HG03159 (cell line): ENCODE results near the gene OBSCN.

Experiments used
- ATAC-seq: cut with Tn5 transposase; IDR thresholded peaks from one replicate; pipeline ENCODE4 v1.9.1; 2021; ENCODE audit warnings: mild to moderate bottlenecking, moderate library complexity; ENCODE audit not compliant: unreplicated experiment

Gene OBSCN

DNA sequence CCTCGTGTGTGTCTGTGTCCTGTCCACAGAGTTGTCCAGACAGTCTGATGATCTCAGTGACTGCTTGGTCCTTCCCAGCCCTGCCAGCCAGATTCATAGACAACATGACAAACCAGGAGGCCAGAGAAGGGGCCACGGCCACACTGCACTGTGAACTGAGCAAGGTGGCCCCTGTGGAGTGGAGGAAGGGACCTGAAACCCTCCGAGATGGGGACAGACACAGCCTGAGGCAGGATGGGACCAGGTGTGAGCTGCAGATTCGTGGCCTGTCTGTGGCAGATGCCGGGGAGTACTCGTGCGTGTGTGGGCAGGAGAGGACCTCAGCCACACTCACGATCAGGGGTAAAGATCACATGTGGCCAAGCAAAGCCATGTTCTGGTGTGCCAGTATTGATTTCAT, 96.4 kb downstream of the OBSCN start:
- ATAC-seq, result no peak

DNA sequence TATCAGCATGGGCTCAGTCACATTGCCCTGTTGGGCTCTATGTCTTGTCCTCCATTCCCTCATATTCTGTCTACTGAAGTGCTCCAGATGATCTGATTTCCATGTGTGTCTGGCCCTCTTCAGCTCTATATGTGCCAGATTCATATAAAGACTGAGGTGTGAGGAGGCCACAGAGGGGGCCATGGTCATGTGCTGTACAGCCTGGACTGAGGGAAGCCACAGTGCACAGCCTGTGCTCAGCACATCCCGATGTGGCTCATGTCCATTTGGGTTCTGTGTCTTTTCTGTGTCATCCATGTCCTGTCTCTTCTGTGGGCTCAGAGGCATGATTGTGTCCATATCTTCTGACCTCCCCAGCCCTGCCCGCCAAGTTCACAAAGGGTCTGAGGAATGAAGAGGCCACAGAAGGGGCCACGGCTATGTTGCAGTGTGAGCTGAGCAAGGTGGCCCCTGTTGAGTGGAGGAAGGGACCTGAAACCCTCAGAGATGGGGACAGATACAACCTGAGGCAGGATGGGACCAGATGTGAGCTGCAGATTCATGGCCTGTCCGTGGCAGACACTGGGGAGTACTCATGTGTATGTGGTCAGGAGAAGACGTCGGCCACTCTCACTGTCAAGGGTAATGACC, 97.0 kb downstream of the OBSCN start:
- ATAC-seq, result no peak

DNA sequence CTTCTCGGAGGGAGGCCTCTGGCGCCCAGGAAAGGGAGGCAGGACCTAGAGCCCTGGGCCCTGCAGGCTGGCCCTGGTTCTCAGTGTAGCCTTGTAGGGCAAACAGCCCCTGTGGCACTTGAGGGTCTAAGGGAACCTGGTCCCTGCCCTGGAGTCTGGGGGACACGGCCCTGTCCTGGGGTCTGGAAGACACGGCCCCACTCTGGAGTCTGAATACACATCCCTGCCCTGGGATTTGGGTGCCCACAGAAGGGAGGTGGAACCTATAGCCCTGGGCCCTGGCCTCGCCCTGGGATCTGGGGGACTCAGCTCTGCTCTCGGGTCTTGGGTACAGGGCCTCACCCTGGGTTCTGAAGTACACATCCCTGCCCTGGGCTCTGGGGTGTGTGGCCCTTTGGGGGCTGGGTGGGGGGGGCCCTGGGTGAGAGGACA, 97.9 kb downstream of the OBSCN start:
- ATAC-seq, result no peak

DNA sequence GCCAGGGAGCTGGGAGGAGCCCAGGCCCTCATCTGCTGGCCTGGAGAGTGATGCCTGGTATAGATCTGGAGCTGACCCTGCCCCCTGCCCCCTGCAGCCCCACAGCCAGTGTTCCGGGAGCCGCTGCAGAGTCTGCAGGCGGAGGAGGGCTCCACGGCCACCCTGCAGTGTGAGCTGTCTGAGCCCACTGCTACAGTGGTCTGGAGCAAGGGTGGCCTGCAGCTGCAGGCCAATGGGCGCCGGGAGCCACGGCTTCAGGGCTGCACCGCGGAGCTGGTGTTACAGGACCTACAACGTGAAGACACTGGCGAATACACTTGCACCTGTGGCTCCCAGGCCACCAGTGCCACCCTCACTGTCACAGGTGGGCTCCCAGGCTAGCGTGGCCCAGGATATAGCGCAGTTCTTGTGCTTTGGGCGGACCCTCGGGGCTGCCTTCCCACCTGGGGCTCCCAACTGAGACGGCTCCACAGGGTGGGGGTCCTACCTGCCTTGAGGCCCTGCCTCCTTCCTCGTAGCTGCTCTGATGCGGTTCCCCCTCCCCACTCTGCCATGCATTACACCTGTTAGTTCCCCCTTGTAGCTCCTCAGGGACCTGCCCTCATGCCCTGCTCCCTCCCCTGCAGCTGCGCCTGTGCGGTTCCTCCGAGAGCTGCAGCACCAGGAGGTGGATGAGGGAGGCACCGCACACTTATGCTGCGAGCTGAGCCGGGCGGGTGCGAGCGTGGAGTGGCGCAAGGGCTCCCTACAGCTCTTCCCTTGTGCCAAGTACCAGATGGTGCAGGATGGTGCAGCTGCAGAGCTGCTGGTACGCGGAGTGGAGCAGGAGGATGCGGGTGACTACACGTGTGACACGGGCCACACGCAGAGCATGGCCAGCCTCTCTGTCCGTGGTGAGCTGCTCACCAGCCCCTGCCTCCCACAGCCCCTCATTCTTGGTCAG, 98.7 kb downstream of the OBSCN start:
- no peak for ATAC-seq

DNA sequence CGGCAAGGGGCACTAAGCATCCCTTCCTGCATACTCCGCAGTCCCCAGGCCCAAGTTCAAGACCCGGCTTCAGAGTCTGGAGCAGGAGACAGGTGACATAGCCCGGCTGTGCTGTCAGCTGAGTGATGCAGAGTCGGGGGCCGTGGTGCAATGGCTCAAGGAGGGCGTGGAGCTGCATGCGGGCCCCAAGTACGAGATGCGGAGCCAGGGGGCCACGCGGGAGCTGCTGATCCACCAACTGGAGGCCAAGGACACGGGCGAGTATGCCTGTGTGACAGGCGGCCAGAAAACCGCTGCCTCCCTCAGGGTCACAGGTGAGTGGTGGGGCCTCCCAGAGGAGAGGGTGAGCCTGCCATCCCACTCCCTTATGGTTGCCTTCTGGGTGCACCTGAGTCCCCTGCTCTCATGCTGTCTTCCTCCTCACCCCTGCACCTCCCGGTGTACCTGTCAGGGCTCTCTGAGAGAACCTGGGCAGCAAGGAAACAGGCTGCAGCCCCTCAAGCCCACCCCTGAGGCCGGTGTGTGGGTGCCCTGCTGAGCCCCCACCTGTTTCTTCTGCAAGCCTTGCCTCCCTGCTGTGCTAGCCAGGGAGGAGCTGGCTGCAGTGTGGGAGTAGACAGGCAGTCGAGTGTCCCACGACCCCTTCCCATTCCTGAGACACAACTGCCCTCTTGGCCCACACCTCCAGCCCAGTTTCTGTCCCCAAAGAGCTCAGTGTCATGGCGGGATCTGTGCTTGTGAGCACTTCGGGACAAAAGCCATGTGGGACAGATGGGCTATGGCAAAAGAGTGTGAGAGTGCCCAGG, 99.6 kb downstream of the OBSCN start:
- ATAC-seq, result no peak

DNA sequence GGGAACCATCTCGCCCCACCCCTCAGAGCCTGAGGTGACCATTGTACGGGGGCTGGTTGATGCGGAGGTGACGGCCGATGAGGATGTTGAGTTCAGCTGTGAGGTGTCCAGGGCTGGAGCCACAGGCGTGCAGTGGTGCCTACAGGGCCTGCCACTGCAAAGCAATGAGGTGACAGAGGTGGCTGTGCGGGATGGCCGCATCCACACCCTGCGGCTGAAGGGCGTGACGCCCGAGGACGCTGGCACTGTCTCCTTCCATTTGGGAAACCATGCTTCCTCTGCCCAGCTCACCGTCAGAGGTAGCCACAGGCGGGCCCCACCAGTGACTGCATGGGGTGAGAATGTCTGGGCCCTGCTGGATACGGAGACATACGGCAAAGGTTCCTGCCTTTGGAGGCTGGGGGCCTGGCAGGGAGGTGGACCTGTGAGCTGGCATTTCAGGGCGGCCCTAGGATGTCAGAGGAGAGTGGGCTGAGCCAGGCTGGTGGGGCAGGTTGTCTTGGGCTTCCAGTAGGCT, 100.3 kb downstream of the OBSCN start:
- no peak for ATAC-seq

DNA sequence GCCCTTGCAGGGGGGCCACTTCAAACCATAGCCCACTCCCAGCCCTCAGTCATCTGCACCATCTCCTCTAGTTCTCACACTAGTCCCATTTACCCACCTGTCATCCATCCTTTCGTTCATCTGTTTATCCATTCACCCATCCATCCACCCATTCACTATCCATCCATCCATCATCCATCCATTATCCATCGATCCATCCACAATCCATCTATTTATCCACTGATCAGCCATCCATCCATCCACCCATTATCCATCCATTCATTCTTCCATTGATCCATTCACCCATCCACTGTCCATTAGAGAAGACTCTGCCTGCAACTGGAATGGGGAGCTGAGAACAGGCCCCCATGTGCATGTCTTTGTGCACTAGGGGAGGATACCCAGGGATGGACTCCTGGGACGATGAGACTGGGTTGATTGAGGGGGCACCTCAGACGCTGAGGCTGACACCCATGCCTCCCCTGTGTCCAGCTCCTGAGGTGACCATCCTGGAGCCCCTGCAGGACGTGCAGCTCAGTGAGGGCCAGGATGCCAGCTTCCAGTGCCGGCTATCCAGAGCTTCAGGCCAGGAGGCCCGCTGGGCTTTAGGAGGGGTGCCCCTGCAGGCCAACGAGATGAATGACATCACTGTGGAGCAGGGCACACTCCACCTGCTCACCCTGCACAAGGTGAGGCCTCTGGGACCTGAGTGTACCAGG, 100.9 kb downstream of the OBSCN start:
- no peak for ATAC-seq

DNA sequence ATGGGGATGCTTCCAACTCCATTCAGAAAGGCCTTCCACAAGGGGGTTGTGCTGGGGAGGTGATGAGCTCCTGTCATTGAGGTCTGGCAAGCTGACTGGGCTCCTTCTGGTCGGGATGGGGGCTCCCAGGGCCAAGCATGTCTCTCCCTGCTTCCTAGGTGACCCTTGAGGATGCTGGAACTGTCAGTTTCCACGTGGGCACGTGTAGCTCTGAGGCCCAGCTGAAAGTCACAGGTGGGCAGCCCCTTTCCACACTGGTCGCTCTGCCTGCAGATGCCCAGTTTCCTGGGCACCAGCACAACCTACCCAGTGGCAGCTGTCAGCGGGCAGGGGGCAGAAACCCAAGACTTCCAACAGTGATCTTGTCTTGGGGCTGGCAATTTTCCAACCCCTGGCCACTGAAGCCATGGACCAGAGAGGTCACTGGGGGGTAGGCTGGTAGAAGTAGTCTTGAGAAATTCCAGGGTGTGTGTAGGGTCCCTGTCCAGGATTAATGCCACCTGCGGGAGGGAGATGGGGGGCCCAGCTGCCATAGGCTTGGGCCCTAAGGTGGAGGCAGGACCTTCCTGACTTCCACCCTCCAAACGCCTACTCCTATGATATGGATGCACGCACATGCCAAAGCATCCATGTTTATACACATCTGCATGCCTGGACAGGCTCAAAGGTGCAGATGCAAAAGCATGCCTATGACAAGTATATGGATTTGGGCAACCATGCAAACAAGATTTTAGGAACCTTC, 101.7 kb downstream of the OBSCN start:
- no peak for ATAC-seq

DNA sequence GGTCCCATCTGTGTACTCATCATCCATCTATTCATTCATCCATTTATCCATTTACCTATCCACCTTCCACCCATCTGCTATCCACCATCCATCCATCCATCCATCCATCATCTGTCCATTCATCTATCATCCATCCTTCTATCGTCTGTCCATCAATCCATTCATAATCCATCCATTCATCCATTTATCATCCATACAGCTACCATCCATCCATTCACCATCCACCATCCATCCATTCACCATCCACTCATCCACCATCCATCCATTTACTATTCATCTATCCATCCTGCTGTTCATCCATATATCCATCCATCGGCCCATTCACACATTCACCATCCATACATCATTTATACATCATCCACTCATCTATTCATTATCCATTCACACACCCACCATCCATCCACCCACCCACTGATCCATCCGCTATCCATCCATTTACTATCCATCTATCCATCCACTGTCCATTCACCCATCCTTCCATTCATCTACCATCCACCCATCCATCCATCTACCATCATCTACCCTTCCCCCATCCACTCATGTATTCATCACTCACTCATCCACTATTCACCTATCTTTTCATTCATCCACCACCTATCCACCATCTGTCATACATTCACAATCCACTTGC, 102.4 kb downstream of the OBSCN start:
- ATAC-seq, result no peak

DNA sequence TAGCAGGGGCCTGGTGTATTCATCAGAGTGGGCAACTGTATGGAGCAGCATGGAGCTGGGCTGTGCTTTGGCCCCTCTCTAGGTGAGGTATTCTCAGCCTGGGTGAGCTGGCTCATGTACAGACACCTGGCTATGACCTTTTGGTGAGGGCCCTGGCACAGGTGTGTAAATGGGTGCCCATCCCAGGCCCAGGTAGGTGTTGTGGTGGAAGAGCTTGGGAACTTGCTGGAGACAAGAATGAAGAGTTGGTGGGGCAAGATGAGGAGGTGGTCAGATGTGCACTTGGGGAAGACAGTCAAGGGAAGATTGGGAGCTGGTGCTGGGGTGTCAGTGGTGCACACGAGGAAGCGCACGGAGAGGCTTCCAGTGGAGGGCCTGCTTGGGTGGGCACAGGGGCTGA, 103.2 kb downstream of the OBSCN start:
- no peak for ATAC-seq

DNA sequence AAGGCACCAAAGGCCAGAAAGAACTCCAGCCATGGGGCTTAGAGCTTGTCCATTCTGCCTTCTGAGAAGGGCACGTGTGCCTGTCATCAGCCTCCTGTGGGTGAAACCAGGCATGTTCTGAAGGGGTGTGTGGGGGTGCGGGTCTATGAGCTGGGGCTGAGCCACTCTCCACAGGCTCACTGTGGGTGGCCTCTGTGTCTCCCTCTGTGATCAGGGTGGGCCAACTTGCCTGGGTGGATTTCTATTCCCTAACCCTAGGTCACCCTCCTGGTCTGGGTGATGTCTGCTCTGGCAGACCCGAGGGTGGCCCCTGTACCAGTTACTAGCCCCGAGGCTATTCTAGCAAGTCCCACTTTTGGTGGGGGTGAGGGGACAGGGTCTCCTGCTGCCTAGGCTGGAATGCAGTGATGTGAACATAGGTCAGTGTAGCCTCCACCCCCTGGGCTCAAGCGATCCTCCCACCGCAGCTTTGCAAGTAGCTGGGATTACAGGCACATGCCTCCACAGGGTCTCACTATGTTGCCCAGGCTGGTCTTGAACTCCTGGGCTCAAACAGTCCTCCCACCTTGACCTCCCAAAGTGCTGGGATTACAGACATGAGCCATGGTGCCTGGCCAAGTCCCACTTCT, 104.4 kb downstream of the OBSCN start:
- ATAC-seq, result no peak

DNA sequence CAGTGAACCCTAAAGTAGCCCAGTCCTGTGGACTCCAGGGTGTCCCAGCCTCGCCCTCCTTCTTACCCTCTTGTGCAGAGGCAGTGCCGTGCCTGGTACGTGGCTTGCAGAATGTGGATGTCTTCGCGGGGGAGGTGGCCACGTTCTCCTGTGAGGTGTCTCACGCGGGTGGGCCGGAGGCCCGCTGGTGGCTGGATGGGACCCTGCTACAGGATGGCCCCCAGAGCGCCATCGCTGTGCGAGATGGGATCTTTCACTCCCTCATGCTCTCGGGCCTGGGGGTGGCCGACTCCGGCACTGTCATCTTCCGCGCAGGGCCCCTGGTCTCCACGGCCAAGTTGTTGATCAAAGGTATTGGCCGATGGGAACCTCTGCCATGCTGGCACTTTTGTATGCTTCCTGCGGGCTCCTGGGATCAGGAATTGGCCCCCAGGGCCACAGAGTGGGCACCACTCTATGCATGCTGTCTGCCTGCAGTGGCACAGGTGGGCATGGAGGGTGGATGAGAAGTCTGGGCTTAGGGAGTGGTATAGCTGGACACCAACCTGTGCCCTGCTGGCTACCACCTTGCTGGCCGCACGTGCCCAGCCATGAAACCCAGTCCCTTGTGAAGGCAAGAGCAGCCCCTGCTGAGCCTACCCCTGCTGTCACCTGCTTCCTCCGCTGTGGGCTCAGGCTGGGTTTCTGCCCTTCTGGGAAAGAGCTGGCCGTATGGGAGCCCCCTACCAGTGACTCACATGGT, 105.9 kb downstream of the OBSCN start:
- ATAC-seq, result no peak

DNA sequence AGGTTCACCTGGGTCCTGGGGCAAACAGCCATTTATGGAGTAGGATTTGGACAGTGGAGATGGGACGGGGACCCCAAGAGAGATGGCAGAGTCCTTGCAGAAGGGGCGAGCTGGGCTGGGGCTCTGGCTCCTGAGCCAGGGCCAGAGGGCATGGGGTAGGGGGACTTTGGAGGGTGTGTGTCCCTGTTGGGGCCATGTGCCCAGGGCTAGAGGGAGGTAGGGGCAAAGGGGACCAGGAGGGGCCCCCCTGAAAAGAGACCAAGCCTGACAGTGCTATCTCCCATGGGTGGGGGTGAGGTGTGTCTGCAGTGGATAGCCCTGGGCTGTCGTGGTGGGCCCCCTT, 106.4 kb downstream of the OBSCN start:
- ATAC-seq, result no peak

DNA sequence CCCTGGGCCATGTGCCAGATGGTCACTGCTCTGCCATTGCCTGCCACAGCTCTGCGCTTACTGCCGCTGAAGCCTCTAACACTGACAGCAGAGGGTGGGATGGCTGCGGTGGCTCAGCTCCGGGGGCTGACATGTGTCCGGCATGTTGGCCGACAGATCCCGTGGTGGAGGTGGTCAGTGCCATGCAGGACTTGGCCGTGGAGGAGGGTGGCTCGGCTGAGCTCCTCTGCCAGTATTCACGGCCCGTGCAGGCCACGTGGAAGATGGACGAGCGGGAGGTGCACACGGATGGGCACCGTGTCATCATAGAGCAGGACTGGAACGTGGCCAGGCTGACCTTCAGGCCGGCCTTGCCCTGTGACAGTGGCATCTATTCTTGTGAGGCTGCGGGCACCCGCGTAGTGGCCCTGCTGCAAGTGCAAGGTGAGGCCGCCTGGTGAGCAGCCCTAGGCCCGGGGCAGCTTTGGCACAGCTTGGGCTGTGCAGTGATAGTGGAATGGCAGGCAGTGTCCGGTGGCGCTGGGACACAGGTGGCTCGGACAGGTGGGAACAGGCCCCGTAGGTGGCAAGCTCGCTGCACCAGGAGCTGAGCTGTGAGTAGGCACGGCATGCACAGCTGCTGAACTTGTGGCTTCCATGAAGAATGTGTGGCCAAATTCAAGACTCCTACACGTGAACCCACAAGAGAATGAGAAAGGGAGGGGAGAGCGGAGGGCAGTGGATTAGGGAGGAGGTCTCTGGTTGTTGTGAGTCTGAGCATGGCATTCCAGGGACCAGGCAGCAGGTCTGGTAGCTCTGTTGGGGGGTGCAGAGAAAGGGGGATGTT, 107.0 kb downstream of the OBSCN start:
- ATAC-seq, result no peak

DNA sequence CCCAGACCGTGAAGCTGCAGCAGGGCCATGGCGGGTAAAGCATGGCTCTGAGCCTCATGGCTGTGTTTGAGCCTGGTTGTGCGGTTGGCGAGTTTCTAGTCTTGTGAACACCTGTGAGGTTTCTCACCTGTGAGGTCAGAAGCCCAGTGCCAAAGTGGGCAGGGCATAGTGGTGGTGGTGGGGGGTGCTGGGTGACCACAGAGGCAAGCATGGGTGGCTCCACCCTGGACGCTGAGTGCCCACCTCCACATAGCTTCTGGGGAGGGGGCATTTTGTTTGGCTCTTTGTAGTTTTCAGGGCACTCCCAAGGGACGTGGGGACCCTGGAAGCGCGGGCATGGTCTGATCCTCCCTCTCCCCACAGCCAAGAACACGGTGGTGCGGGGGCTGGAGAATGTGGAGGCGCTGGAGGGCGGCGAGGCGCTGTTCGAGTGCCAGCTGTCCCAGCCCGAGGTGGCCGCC, 107.7 kb downstream of the OBSCN start:
- ATAC-seq, result no peak

DNA sequence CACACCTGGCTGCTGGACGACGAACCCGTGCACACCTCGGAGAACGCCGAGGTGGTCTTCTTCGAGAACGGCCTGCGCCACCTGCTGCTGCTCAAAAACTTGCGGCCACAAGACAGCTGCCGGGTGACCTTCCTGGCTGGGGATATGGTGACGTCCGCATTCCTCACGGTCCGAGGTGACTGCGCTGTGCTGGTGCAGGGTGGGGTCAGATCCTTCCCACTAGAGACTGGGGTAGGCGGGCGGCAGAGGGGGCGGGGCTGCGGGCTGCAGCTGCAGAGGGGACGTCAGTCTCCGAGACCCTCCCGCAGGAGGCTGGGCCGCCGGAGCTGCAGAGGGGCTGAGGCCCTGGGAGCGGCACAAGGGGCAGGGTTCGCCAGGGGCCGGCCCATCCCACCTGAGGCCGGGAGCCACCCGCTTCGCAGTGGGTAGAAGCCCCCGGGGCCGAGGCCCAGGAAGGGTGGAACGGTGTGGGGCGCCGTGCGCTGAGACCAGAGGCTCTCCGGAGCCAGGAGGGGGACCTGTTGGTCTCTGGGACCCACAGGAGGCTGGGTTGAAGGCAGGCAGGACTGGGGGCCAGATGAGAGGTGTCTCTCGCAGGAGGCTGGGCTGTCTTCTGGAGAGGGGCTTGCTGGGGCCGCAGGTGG, 108.2 kb downstream of the OBSCN start:
- ATAC-seq, result no peak
